ENCODE measurements around the gene DNM3. TPM values are rescaled to one million over a fixed set of nuclear protein-coding genes. Genes with fewer than 3 reads are reported as not detected.

DNM3 gene
- total and polyA plus RNA-seq, 9 donors = 3.1 to 6.5 (median 4.4) TPM

GRCh38 chr1:172382990-172383389 is 541.7 kb downstream of the DNM3 start:
- Histone ChIP-seq H3K27ac (no peak overlapping the region), H3K4me1 (ENCODE audit: insufficient read depth) (peaks cover 2% of the 10 kb centered on the region), H3K4me3 (no peak overlapping the region), H3K36me3 (no peaks in the 10 kb centered on the region), H3K9me3 (no peaks in the 10 kb centered on the region), H3K27me3 (no peaks in the 10 kb centered on the region)
- WGBS, 3 donors = 27 to 31% (median 30%) methylated on average over 4 of the region's 4 CpGs
- intact Hi-C loops (cut with DNase I) = no loop called here
- TF ChIP-seq POLR2A (IDR thresholded peaks at IDR 0.05) (no peak), EP300 (IDR thresholded peaks at IDR 0.05) (no peak)
- TF ChIP-seq, protein P1, sequence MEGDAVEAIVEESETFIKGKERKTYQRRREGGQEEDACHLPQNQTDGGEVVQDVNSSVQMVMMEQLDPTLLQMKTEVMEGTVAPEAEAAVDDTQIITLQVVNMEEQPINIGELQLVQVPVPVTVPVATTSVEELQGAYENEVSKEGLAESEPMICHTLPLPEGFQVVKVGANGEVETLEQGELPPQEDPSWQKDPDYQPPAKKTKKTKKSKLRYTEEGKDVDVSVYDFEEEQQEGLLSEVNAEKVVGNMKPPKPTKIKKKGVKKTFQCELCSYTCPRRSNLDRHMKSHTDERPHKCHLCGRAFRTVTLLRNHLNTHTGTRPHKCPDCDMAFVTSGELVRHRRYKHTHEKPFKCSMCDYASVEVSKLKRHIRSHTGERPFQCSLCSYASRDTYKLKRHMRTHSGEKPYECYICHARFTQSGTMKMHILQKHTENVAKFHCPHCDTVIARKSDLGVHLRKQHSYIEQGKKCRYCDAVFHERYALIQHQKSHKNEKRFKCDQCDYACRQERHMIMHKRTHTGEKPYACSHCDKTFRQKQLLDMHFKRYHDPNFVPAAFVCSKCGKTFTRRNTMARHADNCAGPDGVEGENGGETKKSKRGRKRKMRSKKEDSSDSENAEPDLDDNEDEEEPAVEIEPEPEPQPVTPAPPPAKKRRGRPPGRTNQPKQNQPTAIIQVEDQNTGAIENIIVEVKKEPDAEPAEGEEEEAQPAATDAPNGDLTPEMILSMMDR (IDR thresholded peaks at IDR 0.05) = no peak
- no peak for DNase-seq

DNA sequence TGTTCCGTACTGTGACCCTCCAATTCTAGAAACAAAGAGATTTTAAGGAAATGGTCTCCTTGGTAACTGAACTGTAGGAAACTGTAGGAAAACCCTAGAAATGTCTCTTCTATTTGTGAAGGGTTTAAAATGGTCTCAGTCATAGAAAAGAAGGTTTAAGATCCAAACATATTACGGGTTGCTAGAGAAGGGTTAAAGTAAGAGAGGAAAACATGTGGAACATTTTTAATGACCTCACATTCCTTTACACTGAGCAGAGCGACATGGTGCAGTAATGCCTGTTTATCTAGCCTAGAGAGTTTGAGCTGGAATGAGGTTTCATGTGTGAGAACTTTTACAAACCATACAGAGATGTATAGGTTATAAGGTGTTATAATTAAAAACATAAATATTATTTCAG is 542.2 kb downstream of the DNM3 start:
- TF ChIP-seq, protein P1 (IDR thresholded peaks at IDR 0.05) = no peak
- no peak for TF ChIP-seq POLR2A (IDR thresholded peaks at IDR 0.05)
- TF ChIP-seq EP300 (IDR thresholded peaks at IDR 0.05) = no peak
- WGBS, 3 donors = 3 to 13% (median 12%) methylated on average over 3 of the region's 3 CpGs
- no peak overlapping the region for H3K4me3 ChIP-seq
- H3K9me3 ChIP-seq = no peaks in the 10 kb centered on the region
- no peaks in the 10 kb centered on the region for H3K36me3 ChIP-seq
- H3K4me1 ChIP-seq (ENCODE audit: insufficient read depth) = peaks cover 2% of the 10 kb centered on the region
- no peak for DNase-seq
- no peak overlapping the region for H3K27ac ChIP-seq
- H3K27me3 ChIP-seq = no peaks in the 10 kb centered on the region
- intact Hi-C loops (cut with DNase I) = no loop called here

GRCh38 chr1:172384656-172385055 is 543.4 kb downstream of the DNM3 start:
- no peak for DNase-seq
- Histone ChIP-seq H3K27me3 (no peaks in the 10 kb centered on the region), H3K9me3 (no peaks in the 10 kb centered on the region), H3K4me1 (ENCODE audit: insufficient read depth) (peaks cover 2% of the 10 kb centered on the region), H3K27ac (no peak overlapping the region), H3K36me3 (no peaks in the 10 kb centered on the region), H3K4me3 (no peak overlapping the region)
- 100% methylated on average over 1 of the region's 1 CpG for WGBS, 3 donors
- intact Hi-C loops (cut with DNase I) = no loop called here
- TF ChIP-seq EP300 (IDR thresholded peaks at IDR 0.05) (no peak), POLR2A (IDR thresholded peaks at IDR 0.05) (no peak)

DNA sequence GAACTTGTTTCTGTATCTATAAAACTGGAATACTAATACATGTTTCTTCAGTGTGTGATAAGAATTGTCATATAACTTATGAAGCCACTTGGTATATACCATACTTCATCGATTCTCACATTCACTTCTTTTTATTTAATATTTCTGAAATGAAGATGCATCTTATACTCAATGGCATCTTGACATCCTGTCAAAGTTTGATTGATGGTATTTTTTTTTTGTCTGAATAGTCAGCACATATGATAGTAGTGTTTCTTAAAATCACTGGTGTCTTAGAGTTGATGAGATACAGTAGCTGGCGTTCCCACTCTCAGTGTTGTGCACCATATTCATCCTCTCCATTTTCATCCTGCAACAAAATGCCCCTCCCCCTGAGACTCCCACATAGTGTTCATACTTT is 544.7 kb downstream of the DNM3 start:
- intact Hi-C loops (cut with DNase I) = no loop called here
- H3K27ac ChIP-seq = no peak overlapping the region
- no peak overlapping the region for H3K4me3 ChIP-seq
- peaks cover 7% of the 10 kb centered on the region for H3K4me1 ChIP-seq (ENCODE audit: insufficient read depth)
- no peaks in the 10 kb centered on the region for H3K36me3 ChIP-seq
- H3K9me3 ChIP-seq = no peaks in the 10 kb centered on the region
- TF ChIP-seq EP300 (IDR thresholded peaks at IDR 0.05) (no peak), POLR2A (IDR thresholded peaks at IDR 0.05) (no peak)
- TF ChIP-seq, protein P1 (IDR thresholded peaks at IDR 0.05) = no peak
- H3K27me3 ChIP-seq = no peaks in the 10 kb centered on the region
- no peak for DNase-seq
- 91 to 93% (median 93%) methylated on average over 2 of the region's 2 CpGs for WGBS, 3 donors

DNA sequence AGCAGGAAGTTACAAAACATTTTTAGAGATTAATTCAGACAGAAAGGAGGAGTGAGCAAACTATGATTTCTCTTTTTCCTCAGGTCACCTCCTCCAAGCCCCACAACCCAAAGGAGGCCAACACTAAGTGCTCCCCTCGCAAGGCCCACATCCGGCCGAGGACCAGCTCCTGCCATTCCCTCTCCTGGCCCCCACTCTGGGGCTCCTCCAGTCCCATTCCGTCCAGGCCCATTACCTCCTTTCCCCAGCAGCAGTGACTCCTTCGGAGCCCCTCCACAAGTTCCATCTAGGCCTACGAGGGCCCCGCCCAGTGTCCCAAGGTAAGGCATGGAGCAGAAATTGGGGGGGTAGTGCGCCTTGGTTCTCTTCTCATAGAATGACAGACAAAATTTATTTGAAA is 547.2 kb downstream of the DNM3 start:
- intact Hi-C loops (cut with DNase I) = no loop called here
- WGBS, 3 donors = 97 to 98% (median 98%) methylated on average over 8 of the region's 8 CpGs
- DNase-seq = peak in 1 of 5 donors; percentile 15
- Histone ChIP-seq H3K27me3 (no peaks in the 10 kb centered on the region), H3K4me3 (no peak overlapping the region), H3K27ac (no peak overlapping the region), H3K4me1 (ENCODE audit: insufficient read depth) (peaks cover 5% of the 10 kb centered on the region), H3K9me3 (no peaks in the 10 kb centered on the region), H3K36me3 (no peaks in the 10 kb centered on the region)
- TF ChIP-seq EP300 (IDR thresholded peaks at IDR 0.05) (no peak), POLR2A (IDR thresholded peaks at IDR 0.05) (no peak)
- TF ChIP-seq, protein P1 (IDR thresholded peaks at IDR 0.05) = no peak
